Measurements from ENCODE around the gene BASP1.
"Not testable (repeated sequence)": the region's sequence is repeated elsewhere in the genome, so short reads cannot be mapped to it uniquely, and the experiment has no call there.

BASP1 gene

DNA sequence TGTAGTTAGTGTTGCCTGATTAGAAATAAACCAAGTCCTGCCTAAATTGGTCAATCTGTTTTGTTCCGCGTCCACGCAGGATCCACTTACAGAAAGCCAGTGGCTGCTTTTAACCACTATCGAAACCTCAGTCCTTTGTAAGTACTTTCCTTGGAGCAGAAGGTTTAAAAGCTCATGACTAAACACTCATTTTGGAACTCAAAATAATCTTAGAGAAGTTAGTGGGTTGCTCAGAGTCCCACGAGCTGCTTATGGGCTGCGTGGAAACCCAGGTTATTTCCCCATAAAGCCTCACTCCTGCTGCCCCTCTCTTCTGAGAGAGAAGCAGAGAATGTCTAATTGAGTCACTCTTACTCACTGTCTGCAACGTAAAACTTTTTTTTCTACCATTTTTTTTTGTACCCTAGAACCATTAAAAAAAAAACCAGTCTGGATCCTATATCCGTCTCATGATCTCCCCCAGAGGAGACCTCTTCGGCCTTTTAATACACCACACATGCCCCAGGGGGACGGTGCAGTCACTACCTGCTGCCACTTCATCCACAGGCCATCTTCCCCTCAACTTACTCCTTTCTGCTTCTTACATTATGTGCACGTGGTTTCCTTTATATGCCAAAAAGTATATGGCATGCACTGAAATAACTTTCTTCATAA lies 7.6 kb downstream of the BASP1 start:
- DNase-seq, result no peak

DNA sequence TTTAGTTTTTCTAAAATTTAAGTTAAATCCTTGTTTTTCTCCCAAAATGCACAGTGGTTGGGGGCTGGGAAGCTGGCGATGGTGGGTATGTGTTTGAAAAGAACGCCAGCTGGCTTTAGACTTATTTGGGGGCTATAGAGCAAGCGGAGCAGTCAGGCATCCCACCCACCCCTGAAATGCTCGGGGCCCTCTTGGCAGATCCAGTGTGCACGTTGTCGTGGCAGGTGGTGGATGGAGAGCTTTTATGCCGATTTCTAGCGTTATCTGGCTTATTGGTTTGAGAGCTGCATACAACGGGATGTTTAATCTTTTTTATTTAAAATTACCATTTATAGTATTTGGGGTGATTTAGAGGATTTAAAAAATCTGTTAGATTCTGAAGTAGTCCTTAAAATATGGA lies 8.1 kb downstream of the BASP1 start:
- DNase-seq, result no peak

DNA sequence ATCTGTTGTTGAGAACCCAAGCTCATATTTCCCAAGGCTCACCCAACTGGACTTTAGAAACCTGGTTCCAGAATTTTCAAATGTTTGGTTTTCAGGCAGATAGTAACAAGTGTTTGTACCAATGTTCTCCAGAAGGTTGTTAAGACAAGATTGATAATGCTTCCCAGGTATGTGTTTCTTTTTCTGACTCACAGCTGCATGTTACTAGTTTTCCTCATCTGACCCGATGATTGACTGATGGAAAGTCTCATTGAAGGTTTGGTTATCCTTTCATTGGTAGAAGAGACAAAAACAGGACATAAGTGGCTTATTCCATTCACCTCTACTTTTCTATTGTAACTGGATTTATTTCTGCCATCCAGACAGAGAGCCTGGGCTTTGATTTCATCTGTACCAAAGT lies 10.4 kb downstream of the BASP1 start:
- DNase-seq, result no peak

DNA sequence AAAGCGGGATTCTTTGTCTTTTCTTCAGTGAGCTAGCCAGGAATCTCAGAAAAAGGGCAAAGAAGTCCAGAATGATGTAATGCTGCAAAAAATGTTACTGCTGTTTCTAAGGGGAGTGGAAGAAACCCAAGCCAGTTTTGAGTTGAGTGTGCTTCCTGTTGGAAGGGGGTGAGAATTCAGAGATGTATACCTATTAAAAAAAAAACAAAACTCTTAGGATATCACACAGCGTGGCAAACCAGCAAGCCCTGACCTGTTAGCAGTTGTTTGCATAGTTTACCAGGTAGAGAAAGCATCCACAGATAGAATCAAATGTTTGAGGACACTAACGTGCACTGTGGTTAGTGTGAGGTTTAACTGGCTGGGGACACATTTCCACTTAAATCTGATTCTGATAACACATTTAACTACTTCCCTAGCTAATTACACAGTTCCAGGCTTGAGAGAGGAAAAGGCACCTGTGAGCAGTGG lies 11.4 kb downstream of the BASP1 start:
- no peak for DNase-seq

DNA sequence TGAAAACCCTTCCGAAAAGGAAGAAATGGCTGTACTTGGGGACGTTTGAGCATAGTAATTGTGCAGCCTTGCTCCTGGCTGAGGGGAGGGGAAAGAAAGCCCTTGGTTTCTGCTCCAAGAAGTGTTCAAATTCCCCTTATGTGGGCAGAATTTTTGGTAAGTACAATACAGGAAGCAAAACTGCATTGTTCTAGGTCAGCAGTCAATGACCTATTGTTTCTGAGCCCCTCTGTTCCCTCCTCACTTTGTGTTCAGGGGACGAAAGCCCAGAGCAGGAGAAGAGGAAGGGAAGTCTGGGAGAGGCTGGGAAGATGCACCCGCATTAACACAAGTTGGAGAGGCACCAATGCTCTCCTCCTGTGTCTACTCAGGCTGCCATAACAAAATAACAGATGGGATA lies 11.9 kb downstream of the BASP1 start:
- DNase-seq, result no peak

DNA sequence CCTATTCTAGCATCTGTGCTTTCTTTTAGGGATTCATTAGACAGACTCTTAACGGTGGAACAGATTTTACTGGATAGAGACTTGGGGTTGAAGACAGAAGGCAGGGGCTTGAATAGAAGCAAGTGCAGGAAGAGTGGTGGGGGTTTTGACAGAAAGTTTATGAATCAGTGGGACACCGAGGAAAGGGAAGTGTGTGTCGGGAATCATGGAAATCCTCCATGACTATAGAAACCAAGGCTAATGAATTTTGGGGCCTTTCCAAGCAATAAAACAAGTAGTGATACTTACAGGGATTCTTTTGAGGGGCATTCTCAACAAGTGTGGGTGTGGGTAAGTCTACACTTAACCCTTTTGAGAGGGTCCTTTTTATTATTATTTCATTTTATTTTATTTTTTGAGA lies 12.8 kb downstream of the BASP1 start:
- DNase-seq, result no peak

DNA sequence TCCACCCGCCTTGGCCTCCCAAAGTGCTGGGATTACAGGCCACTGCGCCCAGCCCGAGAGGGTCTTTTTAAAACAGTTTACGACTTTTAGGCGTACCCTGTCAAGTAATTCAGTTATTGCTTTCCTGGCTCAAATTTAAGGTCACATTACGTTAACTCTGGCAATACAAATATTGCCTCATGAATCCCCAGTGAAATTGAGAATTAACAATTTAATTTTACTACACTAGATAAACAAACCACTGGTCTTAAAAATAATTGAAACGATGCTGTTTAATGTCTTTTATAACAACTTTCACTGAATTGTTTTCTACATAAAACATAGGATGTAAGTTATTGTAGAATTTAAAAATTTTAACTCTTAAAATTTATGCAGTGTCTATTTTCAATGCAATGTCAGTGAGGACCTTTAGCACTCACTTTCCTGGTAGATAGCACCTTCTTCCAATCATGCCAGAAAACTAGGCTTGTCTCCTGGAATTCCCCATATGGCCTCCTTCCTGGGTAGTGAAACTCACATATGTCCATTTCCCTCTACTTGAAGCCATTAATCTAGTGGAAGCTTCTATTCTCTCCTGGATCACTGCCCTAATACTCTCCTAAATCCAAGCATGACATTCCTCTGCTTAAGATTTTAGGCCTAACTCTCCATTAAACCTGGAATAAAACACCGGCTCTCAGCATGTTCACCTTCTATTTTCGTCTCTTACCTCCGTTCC lies 13.5 kb downstream of the BASP1 start:
- no peak for DNase-seq

DNA sequence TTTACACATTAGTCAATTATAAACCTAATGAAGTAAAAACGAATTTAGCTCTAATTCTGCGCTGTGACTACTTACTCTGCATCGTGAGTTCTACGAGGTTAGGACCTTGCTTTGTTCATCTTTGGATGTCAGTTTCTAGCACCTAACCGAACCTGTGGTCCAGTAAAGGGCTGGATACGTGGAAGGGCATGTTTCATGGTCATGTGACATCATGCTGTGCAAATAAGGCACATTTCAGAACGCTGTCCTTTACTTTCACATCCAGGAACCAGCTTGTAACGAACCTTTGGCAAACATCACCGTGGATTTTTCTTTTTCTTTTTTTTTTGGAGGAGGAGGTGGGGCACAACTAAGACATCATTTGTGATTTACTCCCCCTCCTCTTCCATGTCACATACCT lies 15.0 kb downstream of the BASP1 start:
- no peak for DNase-seq

DNA sequence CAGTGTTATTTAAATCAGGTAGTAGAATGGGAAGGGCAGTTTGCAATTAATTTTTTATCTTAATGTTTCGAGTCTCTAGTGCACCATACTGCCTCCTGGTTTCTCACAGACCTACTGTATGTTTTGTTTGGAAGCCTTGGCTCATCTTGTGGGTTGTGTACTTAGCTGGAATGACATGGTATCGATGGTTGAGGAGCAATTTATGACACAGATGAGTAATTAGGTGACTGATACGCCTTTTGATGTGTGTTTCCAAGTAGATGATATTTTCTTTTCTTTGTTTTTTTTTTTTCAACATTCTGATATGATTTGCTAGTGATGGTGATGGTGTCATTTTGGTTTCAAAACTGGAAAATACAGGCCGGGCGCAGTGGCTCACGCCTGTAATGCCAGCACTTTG lies 16.1 kb downstream of the BASP1 start:
- no peak for DNase-seq

DNA sequence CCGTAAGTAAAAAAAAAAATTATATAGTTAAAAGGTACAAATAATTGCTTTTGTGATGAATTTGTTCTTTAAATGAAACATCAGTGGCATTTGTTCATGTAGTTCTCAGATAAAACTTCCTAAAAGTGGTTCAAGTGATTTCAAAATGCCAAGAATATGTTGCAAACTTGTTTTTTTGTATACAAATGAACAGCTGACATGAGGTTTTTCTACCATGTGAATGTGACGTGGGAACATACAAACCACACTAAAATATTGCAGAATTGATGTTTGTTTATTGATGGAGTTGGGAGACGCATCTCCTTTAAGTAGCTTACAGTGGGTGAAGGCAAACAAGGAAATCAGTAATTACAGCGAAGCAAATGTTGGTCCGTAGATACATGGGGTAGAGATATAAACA lies 16.9 kb downstream of the BASP1 start:
- no peak for DNase-seq

DNA sequence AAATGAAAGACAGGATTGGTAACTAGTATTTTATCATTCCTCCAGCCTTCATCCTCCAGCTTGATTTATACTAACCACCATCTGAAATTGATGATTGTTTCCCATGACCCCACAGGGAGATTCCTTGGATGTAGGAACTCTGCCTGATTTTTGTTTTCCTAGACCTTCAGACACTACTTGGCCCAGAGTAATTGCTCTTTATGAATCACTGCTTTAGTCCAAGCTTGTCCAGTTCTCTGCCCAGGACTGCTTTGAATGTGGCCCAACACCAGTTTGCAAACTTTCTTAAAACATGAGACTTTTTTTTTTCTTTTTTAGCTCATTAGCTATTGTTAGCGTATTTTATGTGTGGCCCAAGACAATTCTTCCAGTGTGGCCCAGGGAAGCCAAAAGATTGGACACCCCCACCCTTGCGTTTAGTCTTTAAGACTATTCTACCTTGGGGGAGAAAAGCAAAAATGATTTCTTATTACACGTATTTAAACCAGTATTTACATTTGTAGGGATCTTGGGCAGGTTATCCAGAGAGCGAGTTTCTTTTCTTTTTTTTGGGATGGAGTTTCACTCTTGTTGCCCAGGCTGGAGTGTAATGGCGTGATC lies 18.4 kb downstream of the BASP1 start:
- DNase-seq, result no peak

DNA sequence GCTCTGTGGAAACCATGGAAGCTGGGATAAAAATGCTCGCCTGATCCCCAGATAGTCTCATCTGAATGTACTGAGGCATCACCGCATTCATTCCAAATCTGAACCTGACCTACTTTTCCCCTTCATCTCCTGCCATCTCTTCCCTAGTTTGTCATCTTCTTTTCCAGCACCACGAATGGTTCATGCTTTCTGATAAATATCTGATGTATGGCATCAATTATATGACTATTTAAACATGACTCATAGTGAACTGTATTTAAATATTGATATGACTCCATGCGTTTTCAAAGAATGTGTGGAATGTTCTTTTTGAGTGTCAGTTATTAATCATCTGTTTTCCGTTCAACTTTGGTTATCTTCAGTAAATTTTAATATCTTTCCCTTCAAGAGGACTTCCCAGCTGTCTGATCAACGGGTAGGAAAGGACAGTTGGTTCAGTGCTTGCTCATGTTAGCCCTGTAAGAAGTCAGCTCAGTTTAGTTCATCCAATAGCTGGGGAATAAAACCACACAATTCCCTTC lies 21.1 kb downstream of the BASP1 start:
- DNase-seq, result no peak

DNA sequence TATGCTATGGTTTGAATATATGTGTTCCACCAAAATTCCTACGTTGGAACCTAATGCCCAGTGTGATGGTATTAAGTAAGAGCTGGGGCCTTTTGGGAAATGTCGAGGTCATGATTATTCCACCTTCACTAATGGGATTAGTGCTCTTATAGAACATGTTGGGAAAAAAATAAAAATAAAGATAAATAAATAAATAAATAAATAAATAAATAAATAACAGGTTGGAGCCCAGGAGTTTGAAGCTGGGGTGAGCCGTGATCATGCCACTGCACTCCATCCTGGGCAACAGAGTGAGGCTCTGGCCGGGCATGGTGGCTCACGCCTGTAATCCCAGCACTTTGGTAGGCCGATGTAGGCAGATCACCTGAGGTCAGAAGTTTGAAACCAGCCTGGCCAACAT lies 22.5 kb downstream of the BASP1 start:
- DNase-seq, result no peak

DNA sequence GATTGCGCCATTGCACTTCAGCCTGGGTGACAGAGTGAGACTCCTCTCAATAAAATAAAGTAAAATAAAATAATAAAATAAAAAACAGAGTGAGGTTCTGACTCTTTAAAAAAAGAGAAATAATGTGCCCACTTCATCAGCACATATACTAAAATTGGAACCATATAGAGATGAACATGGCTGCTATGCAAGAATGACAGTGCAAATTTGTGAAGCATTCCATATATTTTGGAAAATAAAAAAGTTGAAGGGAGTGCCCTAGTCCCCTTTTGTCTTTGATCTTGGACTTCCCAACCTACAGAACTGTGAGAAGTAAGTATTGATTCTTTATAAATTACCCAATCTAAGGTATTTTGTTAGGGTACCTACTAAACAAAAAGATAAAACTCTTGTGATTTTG lies 23.1 kb downstream of the BASP1 start:
- no peak for DNase-seq

DNA sequence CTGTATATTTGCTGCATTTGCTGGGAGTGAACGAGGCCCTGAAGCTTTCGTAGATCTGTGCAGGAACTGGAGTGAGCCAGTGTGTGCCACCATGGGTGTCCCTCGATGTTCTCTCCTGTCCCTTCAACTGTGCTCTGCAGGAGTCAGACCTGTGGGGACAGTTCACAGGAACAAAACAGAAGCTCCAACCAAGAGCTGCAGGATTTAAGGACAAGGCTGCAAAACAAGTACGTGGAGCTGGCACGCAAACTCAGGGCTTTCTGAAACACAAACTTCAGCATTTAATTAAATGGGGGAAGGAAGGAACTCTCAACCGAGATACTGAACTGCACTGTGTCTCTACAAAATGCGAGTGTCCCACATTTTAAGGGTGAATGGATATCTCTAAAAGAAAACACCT lies 24.2 kb downstream of the BASP1 start:
- DNase-seq, result no peak

DNA sequence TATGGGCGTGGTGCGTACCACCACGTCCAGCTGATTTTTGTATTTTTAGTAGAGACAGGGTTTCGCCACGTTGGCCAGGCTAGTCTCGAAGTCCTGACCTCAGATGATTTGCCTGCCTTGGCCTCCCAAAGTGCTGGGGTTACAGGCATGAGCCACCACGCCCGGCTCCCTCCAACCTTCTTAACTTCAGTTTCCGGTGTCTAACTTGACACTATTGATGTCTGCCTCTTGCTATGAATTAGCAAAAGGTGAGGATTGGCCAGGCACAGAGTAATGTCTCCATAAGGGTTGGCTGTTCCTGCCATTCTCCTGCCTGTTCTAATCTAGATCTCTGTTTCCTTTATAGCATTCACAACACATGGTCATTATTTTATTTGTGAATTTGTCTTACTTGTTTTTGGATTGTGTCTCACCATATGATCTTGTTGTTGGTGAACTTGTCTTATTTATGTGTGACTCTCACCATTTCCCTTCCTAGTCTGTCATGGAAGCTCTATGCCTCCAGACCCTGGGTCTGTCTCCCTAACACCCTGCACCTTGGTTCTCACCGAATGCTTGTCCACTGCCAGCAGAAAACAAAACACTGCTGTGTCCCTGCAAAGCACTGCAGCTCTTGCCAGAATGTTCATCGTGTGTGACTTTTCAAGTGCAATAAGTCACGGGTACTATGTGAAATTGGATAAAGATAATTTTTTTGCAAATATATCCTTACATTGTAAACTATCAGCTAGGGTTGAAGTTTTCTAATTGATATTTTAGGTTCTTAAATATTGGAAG lies 26.0 kb downstream of the BASP1 start:
- no peak for DNase-seq

DNA sequence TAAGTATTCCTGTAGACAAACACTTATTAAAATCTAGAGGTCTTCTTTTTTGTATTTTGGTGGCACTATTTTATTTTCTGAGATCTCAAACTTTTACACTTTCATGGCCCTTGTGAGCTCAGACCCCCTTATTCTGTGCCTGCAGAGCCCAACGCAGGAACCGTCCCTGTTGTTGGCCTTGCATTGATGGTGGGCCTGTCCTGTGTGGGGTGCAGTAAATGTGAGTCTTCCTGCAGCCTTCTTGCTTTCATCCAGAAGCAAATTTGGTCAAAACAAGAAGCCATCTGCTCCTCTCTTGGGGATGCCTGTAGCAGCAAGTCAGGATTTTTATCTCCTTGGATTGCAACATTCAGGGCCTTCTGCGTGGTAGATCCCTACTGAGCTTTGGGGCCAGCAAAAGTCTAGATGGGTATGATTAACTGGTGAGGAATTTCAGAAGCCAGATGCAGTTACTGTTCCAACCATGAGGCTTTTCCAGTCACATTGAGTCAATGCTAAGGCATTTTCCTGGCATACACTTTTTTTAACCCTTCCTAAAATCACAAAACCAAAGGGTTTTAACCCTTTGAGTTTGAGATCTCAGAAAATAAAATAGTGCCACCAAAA lies 31.7 kb downstream of the BASP1 start:
- DNase-seq, result no peak

DNA sequence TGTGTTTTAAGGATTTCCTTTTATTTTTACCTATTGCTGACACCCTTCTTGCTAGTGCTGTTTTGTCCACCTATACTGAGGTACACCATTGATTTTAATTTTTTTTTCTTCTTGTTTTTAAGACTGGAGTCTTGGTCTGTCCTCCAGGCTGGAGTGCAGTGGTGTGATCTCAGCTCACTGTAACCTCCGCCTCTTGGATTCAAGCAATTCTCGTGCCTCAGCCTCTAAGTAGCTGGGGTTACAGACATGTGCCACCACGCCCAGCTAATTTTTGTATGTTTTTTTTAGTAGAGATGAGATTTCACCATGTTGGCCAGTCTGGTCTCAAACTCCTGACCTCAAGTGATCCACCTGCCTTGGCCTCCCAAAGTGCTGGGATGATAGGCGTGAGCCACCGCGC lies 32.4 kb downstream of the BASP1 start:
- not testable (repeated sequence) for DNase-seq

DNA sequence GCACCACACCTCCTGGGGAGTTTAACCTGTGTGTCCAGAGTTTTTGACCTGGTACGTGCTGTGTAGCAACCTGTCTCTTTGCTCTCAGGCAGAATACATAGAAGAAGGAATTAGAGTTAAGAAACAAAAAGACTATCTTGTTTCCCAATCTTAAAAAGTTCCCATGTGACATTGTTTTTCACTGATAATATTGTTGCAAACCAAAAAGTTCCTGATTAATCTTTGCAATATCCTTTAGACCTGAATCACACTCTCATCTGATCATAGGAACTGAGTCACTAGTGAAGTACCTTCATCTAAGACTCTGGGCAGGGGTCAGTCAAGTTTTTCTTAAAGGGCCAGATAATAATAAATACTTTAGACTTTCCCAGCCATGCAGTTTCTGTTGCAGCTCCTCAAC lies 35.1 kb downstream of the BASP1 start:
- DNase-seq, result no peak

DNA sequence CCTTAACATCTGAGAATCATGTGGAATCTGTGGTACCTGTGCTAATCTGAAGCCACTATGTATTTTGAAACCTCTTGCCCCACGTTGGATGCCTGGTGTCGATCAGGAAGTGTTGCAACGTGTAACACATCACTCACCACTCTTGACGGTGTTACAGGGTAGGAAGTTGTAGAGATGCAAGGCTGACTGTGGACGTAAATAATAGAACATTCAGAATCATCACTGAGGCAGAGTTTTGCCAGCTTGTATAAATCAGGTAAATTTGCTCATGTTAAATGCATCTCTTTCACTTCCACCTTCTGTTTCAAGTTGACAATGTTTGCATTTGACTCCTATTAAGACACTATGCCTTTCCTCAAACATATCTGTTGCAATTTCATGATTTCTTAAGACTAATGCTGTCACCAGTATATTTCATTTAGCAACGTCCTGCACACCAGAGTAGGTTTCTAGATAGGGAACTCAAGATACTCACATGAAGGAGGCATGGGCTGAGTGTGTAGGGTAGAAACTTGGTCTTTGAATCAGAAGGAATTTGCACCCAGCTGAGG lies 38.1 kb downstream of the BASP1 start:
- DNase-seq, result no peak

DNA sequence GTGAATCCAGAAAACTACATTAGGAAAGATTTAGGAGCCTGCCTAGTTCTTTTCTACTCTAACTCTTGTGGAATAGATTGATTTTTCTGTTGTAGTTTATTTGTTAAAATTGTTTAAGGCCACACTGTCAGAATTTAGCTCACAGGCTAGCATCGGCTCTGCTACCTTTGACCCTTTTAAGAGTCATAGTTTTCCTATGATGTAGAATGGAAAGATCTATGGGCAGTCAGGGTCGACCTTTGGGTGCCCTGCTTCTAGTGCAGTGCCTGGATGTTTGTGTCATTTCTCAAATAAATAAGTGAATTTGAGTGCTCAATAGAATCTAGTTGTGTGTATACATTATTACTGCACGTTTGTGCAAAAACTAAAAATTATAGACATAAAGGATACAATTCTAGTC lies 38.7 kb downstream of the BASP1 start:
- DNase-seq, result no peak

DNA sequence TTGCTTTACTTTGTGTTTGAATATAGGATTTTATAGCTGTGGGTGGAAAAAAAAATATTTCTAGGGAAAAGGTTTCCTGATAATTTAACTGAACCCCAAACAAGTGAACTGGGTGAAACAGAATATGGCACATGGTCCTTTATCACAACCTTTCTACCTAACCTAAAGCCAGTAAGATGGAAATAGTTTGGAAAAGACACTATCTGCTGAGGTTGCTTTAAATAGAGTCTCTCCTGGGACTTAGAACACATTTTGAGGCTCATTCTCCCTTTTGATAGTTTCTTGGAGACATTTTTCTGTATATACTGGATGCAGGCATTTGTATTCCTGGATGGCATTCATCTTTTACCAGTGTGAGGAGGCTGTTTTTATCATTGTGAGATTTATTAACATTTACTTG lies 39.4 kb downstream of the BASP1 start:
- DNase-seq, result no peak
